ENCODE results near the gene EVC2.

EVC2 gene

DNA sequence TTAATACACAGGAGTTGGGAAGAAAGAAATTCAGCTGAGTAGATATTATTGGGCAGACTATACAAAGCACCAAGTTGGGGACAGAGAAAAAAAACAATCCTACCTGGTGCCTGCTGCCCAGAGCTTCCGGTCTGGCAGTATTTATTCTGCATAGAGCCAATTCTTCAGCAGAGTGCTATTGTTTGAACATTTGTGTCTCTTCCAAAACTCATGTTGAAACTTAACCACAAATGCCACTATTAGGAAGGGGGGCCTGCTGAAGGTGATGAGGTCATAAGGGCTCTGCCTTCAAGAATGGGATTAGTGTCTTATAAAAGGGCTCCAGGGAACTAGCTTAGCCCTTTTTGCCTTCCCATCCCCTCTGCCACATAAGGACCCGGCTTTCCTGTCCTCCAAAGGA, 136.2 kb downstream of the EVC2 start:
- H3K27ac ChIP-seq: no peak overlapping the region
- CTCF ChIA-PET: no interaction called here
- POLR2A ChIA-PET (ENCODE audit: low non-redundant PET): no interaction called here
- DNase-seq (ENCODE audit: low spot score): no peak
- TF ChIP-seq, protein P1, sequence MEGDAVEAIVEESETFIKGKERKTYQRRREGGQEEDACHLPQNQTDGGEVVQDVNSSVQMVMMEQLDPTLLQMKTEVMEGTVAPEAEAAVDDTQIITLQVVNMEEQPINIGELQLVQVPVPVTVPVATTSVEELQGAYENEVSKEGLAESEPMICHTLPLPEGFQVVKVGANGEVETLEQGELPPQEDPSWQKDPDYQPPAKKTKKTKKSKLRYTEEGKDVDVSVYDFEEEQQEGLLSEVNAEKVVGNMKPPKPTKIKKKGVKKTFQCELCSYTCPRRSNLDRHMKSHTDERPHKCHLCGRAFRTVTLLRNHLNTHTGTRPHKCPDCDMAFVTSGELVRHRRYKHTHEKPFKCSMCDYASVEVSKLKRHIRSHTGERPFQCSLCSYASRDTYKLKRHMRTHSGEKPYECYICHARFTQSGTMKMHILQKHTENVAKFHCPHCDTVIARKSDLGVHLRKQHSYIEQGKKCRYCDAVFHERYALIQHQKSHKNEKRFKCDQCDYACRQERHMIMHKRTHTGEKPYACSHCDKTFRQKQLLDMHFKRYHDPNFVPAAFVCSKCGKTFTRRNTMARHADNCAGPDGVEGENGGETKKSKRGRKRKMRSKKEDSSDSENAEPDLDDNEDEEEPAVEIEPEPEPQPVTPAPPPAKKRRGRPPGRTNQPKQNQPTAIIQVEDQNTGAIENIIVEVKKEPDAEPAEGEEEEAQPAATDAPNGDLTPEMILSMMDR (conservative IDR thresholded peaks at IDR 0.05; ENCODE audit: low read depth): no peak

DNA sequence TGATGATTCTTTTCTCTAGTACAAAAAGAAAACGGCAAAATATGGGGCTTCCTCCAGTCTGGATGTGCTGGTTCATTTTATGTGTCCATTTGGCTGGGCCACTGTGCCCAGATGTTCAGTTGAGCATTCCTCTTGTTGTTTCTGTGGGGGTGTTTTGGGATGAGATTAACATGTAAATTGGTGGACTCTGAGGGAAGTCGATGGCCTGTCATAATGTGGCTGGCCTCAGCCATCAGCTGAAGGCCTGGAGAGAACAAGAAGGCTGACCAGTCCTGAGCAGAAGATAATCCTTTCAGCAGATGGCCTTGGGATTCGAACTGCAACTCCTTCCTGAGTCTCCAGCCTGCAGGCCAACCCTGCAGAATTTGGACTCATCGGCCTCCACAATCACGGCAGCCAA, 136.7 kb downstream of the EVC2 start:
- no peak overlapping the region for H3K27ac ChIP-seq
- ChIA-PET POLR2A (ENCODE audit: low non-redundant PET) (no interaction called here), CTCF (no interaction called here)
- TF ChIP-seq, protein P1 (conservative IDR thresholded peaks at IDR 0.05; ENCODE audit: low read depth): no peak
- DNase-seq (ENCODE audit: low spot score): no peak

DNA sequence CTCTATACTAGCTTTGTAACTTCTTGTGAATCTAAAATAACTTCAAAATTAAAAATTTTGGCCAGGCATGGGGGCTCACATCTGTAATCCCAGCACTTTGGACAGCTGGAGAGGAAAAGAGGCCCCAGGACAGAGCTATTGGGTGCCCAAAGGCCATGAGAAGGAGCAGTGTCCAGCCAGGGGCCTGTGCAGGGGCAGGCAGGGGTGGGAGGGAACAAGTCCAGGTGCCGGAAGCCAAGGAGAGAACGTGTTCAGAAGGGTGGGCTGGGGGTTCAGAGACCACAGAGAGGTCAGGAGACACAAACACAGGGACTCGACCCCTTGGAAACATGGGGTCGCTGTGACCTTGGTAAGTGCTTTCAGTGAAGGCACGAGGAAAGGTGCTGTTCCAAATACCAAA, 138.9 kb downstream of the EVC2 start:
- TF ChIP-seq, protein P1 (conservative IDR thresholded peaks at IDR 0.05; ENCODE audit: low read depth): no peak
- ChIA-PET CTCF (no interaction called here), POLR2A (ENCODE audit: low non-redundant PET) (no interaction called here)
- H3K27ac ChIP-seq: no peak overlapping the region
- DNase-seq (ENCODE audit: low spot score): no peak

DNA sequence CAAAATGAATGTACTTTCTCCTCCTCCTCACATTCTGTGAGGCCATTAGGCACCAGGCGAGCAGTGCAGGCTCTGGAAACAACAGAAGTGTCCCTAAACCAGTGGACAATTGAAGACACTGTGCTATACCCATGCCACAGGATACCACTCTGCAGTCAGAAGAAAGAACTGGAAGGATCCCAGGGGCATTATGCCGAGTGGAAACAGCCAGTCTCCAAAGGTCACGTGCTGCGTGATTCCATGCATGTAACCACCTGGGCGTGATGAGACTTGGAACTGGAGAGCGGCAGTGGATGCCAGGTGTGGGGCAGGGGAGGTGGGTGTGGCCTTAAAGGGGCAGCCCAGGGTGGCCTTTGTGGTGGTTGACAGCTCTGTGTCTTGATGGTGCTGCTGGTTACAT, 139.4 kb downstream of the EVC2 start:
- POLR2A ChIA-PET (ENCODE audit: low non-redundant PET): no interaction called here
- CTCF ChIA-PET: interaction anchor here (0.7 kb wide), 1 partner anchor 764 kb away, joined by 3 read pairs; no protein-coding TSS in a partner anchor
- H3K27ac ChIP-seq: no peak overlapping the region
- TF ChIP-seq, protein P1 (conservative IDR thresholded peaks at IDR 0.05; ENCODE audit: low read depth): no peak
- DNase-seq (ENCODE audit: low spot score): no peak

DNA sequence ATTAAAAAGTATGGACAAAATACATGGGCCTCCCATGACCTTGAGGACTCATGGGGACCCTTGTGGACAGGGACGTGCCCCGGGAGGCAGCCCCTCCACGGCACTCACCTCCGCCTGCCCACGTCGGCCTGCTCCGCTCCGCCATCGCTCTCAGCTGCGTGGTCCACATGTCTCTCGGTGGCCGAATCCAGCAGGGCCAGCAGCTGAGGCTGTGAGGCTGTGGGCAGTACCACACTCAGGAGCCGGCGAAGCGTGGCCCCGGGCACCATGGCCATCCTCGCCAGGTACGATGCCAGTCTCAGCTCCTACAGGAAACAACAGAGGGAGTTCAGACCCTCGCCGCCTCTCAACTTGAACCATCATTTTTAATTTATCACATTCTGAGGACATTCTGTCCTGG, 140.0 kb downstream of the EVC2 start:
- CTCF ChIA-PET: interaction anchor here (0.7 kb wide), 1 partner anchor 763 kb away, joined by 3 read pairs; no protein-coding TSS in a partner anchor
- POLR2A ChIA-PET (ENCODE audit: low non-redundant PET): interaction anchor here (0.6 kb wide), 1 partner anchor 91 kb away, joined by 4 read pairs; no protein-coding TSS in a partner anchor
- no peak overlapping the region for H3K27ac ChIP-seq
- TF ChIP-seq, protein P1 (conservative IDR thresholded peaks at IDR 0.05; ENCODE audit: low read depth): no peak
- no peak for DNase-seq (ENCODE audit: low spot score)

DNA sequence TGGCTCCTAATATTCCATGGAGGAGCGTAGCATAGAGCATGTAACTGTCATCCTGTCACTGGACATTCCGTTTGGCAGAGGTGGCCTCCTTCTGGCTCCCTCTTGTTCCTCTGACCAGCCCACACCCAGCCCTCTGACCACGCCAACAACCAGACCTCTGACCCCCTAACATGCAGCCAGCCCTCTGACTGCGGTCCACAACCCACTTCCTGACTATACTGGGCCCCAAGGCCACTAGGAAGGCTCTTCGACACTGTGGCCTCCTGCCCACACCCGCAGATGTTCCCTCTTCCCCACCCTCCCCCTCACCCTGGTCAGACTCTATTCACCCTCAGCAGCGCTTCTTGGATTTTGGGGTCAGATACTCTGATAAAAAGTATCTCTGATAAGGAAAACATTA, 141.4 kb downstream of the EVC2 start:
- POLR2A ChIA-PET (ENCODE audit: low non-redundant PET): no interaction called here

More for the DNA sequence above, 141.4 kb downstream of the EVC2 start:
- DNase-seq (ENCODE audit: low spot score): no peak
- TF ChIP-seq, protein P1 (conservative IDR thresholded peaks at IDR 0.05; ENCODE audit: low read depth): no peak
- H3K27ac ChIP-seq: no peak overlapping the region
- CTCF ChIA-PET: no interaction called here
